Neural progenitor cell (in vitro differentiated cells): ENCODE measurements around the gene SLCO4A1. TPM values are rescaled to one million over a fixed set of nuclear protein-coding genes. Genes with fewer than 3 reads are reported as not detected.
A peak's percentile ranks its signal among the peaks of the same experiment; 100 is the strongest.

Experiments
- DNase-seq: peaks from one replicate; pipeline ENCODE4 v3.0.0-alpha.2; 2016; ENCODE audit warnings: low spot score
- H2AFZ ChIP-seq: fragments of 200-600 bp; sonication (generic); replicated peaks from 2 replicates; pipeline ENCODE4 v1.6.1; 2016; ENCODE audit warnings: antibody characterized with exemption
- H3F3A ChIP-seq: fragments of 200-600 bp; sonication (generic); 2 replicates; pipeline ENCODE4 v1.6.1; 2016; ENCODE audit warnings: antibody characterized with exemption, low read depth
- H3K27ac ChIP-seq: fragments of 200-600 bp; sonication (generic); 2 replicates; pipeline ENCODE4 v1.5.1; 2016; ENCODE audit warnings: mild to moderate bottlenecking
- H3K27me3 ChIP-seq: fragments of 200-600 bp; sonication (generic); 2 replicates; pipeline ENCODE4 v1.6.1; 2016; ENCODE audit warnings: mild to moderate bottlenecking, moderate library complexity
- H3K36me3 ChIP-seq: fragments of 200-600 bp; sonication (generic); 2 replicates; pipeline ENCODE4 v1.5.1; 2016
- H3K4me1 ChIP-seq: fragments of 200-600 bp; sonication (generic); 2 replicates; pipeline ENCODE4 v1.6.1; 2016; ENCODE audit warnings: mixed run types
- H3K4me2 ChIP-seq: fragments of 200-600 bp; sonication (generic); 2 replicates; pipeline ENCODE4 v1.6.1; 2016
- H3K4me3 ChIP-seq: fragments of 200-600 bp; sonication (generic); 2 replicates; pipeline ENCODE4 v1.5.1; 2016
- H3K79me2 ChIP-seq: fragments of 200-600 bp; sonication (generic); 2 replicates; pipeline ENCODE4 v1.6.1; 2016; ENCODE audit warnings: low read depth
- H3K9ac ChIP-seq: fragments of 200-600 bp; sonication (generic); 2 replicates; pipeline ENCODE4 v1.6.1; 2016
- H3K9me3 ChIP-seq: fragments of 200-600 bp; sonication (generic); 2 replicates; pipeline ENCODE4 v1.5.1; 2016; ENCODE audit warnings: low read depth
- H4K20me1 ChIP-seq: fragments of 200-600 bp; sonication (generic); 2 replicates; pipeline ENCODE4 v1.6.1; 2016; ENCODE audit warnings: low read depth
- H3K27ac Mint-ChIP-seq: 3 replicates; pipeline ENCODE4 v1.8.0; 2021; ENCODE audit warnings: mixed read lengths
- H3K27me3 Mint-ChIP-seq: 2 replicates; pipeline ENCODE4 v1.8.0; 2022; ENCODE audit warnings: low read depth, mild to moderate bottlenecking, inconsistent platforms, moderate library complexity, mixed read lengths; ENCODE audit not compliant: insufficient read depth
- H3K36me3 Mint-ChIP-seq: 3 replicates; pipeline ENCODE4 v1.8.0; 2021; ENCODE audit warnings: mixed read lengths
- H3K4me1 Mint-ChIP-seq: 3 replicates; pipeline ENCODE4 v1.8.0; 2021; ENCODE audit warnings: mixed read lengths
- H3K4me3 Mint-ChIP-seq: 3 replicates; pipeline ENCODE4 v1.8.0; 2021; ENCODE audit warnings: mild to moderate bottlenecking, moderate library complexity, mixed read lengths
- H3K9me3 Mint-ChIP-seq: 3 replicates; pipeline ENCODE4 v1.8.0; 2020; ENCODE audit warnings: mixed read lengths
- CTCF ChIP-seq: fragments of 200-600 bp; sonication (generic); IDR thresholded peaks from 2 replicates; pipeline ENCODE4 v1.5.1; 2017; ENCODE audit warnings: antibody characterized with exemption, mild to moderate bottlenecking
- EZH2 ChIP-seq: fragments of 200-600 bp; sonication (generic); IDR thresholded peaks from 2 replicates; pipeline ENCODE4 v1.6.1; 2017; ENCODE audit warnings: antibody characterized with exemption, mild to moderate bottlenecking, moderate library complexity
- EZH2phosphoT487 ChIP-seq: fragments of 200-600 bp; sonication (generic); IDR thresholded peaks from 2 replicates; pipeline ENCODE4 v1.6.1; 2017; ENCODE audit warnings: antibody characterized with exemption
- total RNA-seq: library from RNA; depleted of rRNA; stranded (reverse); fragments of >200 nt; gene quantifications from 2 replicates; pipeline ENCODE4 v1.2.3, GENCODE V29; 2015; ENCODE audit warnings: low replicate concordance

The SLCO4A1 gene
- total RNA-seq, 1 donor from 2014 or later, result 0.88 TPM

GRCh38 chr20:62695448-62696414, 53.4 kb downstream of the SLCO4A1 start:
- no peak overlapping the region for H2AFZ ChIP-seq
- peaks cover 13% of the 10 kb centered on the region for H3K27me3 Mint-ChIP-seq
- H3F3A ChIP-seq, result no peaks in the 10 kb centered on the region
- no peak overlapping the region for H3K27ac ChIP-seq
- no peaks in the 10 kb centered on the region for H4K20me1 ChIP-seq
- H3K9me3 Mint-ChIP-seq, result peaks cover 2% of the 10 kb centered on the region
- peaks cover 3% of the 10 kb centered on the region for H3K4me1 ChIP-seq
- H3K4me3 ChIP-seq, result no peak overlapping the region
- no peaks in the 10 kb centered on the region for H3K79me2 ChIP-seq
- no peaks in the 10 kb centered on the region for H3K27me3 ChIP-seq
- no peaks in the 10 kb centered on the region for H3K9me3 ChIP-seq
- no peaks in the 10 kb centered on the region for H3K36me3 Mint-ChIP-seq
- no peaks in the 10 kb centered on the region for H3K36me3 ChIP-seq
- peaks cover 17% of the 10 kb centered on the region for H3K4me1 Mint-ChIP-seq
- TF ChIP-seq EZH2phosphoT487 (no peak), CTCF (no peak), EZH2 (no peak)
- no peak for DNase-seq
- peak overlapping the region; percentile 44 for H3K27ac Mint-ChIP-seq
- no peak overlapping the region for H3K9ac ChIP-seq
- no peak overlapping the region for H3K4me3 Mint-ChIP-seq
- no peak overlapping the region for H3K4me2 ChIP-seq

- Histone ChIP-seq H3K36me3 (no peaks in the 10 kb centered on the region), H3K27ac (no peak overlapping the region), H3K79me2 (no peaks in the 10 kb centered on the region), H3K4me2 (no peak overlapping the region), H3K9ac (no peak overlapping the region), H4K20me1 (no peaks in the 10 kb centered on the region), H3K27me3 (no peaks in the 10 kb centered on the region), H3F3A (no peaks in the 10 kb centered on the region), H3K4me3 (no peak overlapping the region), H2AFZ (no peak overlapping the region), H3K9me3 (no peaks in the 10 kb centered on the region), H3K4me1 (peaks cover 3% of the 10 kb centered on the region)
- TF ChIP-seq EZH2phosphoT487 (no peak), CTCF (no peak), EZH2 (no peak)
- H3K9me3 Mint-ChIP-seq, result peaks cover 2% of the 10 kb centered on the region
- no peak overlapping the region for H3K4me3 Mint-ChIP-seq
- H3K27me3 Mint-ChIP-seq, result peaks cover 19% of the 10 kb centered on the region
- H3K36me3 Mint-ChIP-seq, result no peaks in the 10 kb centered on the region
- no peak for DNase-seq
- H3K27ac Mint-ChIP-seq, result peak overlapping the region; percentile 91
- peaks cover 12% of the 10 kb centered on the region for H3K4me1 Mint-ChIP-seq
Measured at GRCh38 chr20:62696434-62696957, 54.2 kb downstream of the SLCO4A1 start.

GRCh38 chr20:62696989-62697388, 54.7 kb downstream of the SLCO4A1 start:
- peaks cover 2% of the 10 kb centered on the region for H3K9me3 Mint-ChIP-seq
- H3K4me1 Mint-ChIP-seq, result peaks cover 9% of the 10 kb centered on the region
- TF ChIP-seq EZH2phosphoT487, result no peak
- no peak for TF ChIP-seq EZH2
- no peak for TF ChIP-seq CTCF
- H3K79me2 ChIP-seq, result no peaks in the 10 kb centered on the region
- H3F3A ChIP-seq, result no peaks in the 10 kb centered on the region
- no peak overlapping the region for H2AFZ ChIP-seq
- H3K4me3 ChIP-seq, result no peak overlapping the region
- no peak overlapping the region for H3K27ac Mint-ChIP-seq
- H3K27me3 ChIP-seq, result no peaks in the 10 kb centered on the region
- H3K4me1 ChIP-seq, result peaks cover 3% of the 10 kb centered on the region
- no peak overlapping the region for H3K4me3 Mint-ChIP-seq
- H3K36me3 Mint-ChIP-seq, result no peaks in the 10 kb centered on the region
- H3K27me3 Mint-ChIP-seq, result peaks cover 19% of the 10 kb centered on the region
- no peak overlapping the region for H3K27ac ChIP-seq
- DNase-seq, result no peak
- no peaks in the 10 kb centered on the region for H3K36me3 ChIP-seq
- no peak overlapping the region for H3K9ac ChIP-seq
- no peaks in the 10 kb centered on the region for H3K9me3 ChIP-seq
- no peaks in the 10 kb centered on the region for H4K20me1 ChIP-seq
- no peak overlapping the region for H3K4me2 ChIP-seq
